GM21529 (cell line): Measurements from ENCODE around the gene BCO2.
"Not testable (repeated sequence)": the region's sequence is repeated elsewhere in the genome, so short reads cannot be mapped to it uniquely, and the experiment has no call there.

Source experiments
- ATAC-seq: cut with Tn5 transposase; IDR thresholded peaks from one replicate; pipeline ENCODE4 v1.9.1; 2021; ENCODE audit not compliant: unreplicated experiment

BCO2 gene

DNA sequence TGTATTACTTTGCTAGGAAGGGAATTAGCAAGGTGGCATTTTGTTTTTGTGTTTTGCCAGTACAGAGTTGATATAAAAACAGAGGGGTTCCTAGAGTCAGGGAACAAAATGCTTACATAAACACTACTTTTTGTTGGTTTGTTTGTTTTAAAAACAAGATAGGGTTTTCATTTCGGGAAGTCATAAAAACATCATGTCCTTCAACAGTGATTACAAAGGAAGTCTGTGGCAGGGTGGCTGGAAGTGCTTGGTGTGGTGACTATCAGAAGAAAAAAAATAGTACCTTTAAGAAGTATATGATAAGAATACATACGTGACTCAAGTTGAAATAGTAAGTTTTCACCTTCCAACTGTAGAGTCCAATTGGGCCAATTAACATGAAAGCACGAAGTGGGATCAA is 10.3 kb upstream of the BCO2 start:
- ATAC-seq = no peak

DNA sequence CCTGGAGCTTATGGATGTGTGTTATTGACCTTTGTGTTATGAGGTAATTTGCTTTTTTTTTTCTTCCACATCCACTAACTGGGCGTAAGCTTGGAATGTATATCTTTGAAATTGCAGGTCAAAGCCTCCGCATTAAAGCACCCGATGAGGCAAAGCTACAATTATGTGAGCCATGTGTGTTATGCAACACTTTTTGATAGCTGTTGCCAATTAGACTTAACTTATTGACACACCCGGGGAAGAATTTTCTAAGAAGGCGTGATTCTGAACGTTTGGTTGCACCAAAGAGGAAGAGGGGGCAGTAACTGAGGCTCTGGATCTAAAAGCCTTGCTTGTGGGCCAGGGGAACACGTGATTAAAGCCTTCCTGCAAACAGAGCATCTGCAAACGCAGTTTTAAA is 8.8 kb upstream of the BCO2 start:
- no peak for ATAC-seq

DNA sequence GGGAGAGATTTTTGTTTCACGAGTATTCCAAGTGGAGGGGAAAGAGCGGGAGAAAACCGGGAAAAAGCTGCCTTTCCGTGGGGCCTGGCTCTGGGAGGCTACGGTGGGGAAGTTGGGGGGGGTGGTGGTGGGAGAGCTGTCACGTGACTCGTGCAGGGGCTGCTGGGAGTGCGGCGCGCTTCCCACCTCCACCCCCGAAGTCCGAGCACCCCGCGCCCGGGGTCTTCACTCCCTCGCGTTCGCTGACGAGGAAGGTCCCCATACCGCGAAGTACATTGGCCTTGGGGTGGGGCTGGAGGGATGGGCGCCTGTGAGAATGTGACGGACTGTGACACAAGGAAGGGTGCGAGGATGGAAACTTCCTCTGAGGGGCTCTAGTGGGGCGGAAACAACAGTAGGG is 8.2 kb upstream of the BCO2 start, which contains the start of gene TEX12:
TSS of gene TEX12 (plus strand) at position 228 of the 400 bp plus-strand sequence. CDS start 1,897 bp downstream, outside the sequence.
- no peak for ATAC-seq

DNA sequence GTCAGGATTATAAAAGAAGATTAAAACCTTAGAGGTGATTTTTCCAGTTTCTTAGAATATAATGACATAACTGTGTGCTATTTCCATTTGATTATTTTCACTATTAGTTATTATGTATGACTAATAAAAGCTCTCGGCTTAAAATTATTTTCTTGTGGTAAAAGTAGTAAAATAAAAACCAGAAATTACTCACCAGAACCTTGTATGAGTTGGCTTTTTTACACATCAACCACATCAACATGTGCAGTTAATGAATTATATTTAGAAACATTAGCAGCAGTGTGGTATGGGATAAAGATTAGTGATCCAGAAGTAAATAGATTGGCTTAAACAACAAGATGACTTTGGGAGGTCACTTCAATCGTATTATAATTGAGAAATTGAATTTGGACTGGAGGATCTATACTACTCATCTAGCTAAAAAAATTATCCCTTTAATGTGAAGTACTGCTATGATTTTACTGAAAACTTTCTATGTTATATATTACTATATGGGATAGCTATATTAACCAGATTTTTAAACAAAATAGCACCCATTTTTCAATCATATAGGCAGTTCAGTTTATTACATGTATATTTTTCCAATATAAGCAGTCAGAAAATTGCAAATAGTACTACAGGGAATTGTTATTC is 2.8 kb upstream of the BCO2 start:
- ATAC-seq = no peak

DNA sequence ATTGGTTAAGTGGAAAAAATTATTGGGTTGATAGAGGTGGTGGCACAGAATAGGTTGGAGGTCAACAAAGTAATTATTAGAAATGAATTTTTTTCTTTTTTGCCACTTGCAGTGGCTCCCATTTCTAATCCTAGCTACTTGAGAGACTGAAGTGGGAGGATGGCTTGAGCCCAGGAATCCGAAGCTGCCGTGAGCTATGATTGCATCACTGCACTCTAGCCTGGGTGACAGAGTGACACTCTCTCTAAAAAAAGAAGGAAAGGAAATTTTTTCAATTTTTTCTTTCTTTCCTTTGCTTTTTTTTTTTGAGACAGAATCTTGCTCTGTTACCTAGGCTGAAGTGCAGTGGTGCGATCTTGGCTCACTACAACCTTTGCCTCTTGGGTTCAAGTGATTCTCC is 2.2 kb upstream of the BCO2 start:
- ATAC-seq = no peak

DNA sequence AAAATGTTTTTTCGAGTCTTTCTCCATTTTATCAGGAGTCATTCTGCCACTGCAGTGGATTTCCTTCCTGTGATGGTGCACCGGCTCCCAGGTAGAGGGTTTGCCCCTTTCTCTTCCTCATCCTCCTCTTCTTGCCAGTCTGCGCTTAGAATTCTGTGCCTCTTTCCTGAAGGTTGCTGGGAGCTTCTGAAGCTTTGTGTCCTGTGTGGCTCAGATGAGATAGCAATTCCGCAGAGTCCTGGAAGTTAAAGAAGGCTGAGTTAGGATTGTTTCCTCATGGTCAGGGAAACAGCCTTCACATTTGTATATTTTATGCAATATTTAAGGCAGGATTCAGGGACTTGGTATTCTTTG is 264 bp downstream of the BCO2 start:
- no peak for ATAC-seq

DNA sequence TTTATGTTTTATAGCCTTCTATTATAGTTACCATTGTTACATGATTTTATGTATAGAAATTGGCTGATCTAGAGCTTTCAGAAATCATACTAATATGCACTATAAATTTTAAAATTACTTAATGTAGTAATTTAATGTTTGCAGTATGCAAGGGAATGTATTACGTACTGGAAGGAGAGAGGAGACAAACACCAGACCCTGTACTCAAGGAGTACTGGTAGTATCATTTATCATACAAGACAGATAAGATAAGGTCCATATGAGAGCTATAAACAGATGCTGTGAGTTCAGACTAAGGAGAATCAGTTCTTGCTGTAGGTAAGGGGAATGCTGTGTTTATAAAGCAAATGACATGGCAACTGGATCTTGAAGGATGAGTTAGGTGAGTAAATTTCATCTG is 765 bp downstream of the BCO2 start:
- no peak for ATAC-seq

DNA sequence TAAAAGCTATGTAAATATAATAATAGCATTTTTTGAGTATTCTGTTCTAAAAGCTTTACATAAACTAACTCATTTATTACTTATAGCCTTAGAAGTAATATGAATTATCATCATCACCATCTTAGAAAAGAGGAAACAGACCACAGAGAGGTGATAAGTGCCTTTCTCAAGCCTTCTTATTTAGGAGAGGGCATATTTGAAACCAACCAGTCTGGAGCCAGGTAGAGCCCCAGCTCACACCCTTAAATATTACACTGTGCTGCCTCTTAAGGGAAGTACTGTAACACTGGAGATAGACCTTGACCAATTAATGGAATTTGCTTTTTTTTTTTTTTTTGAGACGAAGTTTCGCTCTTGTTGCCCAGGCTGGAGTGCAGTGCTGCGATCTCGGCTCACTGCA is 2.3 kb downstream of the BCO2 start:
- ATAC-seq = no peak

DNA sequence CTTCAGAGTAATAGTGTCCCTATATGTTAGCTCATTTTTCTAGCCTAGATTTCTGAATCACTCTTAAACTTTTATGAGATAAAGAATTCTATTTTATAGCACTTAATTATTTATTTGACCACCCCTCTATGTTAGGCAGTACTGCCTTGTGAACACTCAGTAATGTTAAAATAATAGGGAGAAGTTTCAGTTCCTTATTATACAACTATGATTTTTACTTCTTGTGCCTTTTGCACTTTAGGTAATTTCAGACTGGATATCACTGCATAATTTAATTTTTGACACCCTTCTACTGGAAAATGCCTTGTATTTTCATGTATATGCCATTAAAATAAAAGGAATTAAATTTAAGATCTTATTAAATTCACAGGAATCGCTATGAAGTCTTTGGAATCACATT is 3.1 kb downstream of the BCO2 start:
- no peak for ATAC-seq

DNA sequence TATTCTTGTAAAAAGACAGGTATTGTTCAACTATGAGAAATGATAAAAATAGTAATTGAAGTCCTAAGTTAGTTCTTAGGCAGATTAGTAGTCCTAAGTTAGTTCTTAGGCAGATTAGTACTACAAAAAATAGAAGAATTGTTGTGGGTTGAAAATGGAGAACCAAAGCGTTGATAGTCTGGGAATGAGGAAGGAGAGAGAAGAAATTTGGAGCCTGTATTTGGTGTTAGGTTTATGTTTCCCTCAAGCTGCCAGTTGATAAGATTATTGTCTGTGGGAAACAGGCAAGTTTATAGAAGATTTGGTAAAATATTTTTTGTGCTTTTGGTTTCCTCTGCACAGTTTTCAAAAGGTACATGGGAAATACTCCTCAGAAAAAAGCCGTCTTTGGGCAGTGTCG is 3.6 kb downstream of the BCO2 start:
- no peak for ATAC-seq

DNA sequence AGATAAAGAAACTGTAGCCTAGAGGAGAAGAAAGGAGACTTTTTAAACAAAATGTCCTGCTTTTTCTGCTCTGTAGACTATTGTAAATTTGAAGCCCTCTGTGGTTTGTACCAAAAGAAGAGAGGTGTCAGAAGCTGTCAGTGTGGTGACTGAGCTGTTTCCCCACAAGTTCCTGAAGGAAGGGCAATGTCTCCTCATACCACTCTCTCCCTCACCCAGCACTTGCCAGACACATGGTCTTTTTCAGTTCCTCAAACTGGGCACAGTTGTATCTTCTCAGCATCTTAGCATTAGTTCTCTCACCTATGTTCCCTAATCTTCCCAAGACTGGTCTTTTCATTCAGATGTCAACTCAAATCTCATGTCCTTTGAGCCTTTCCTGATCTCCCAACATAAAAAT is 4.3 kb downstream of the BCO2 start:
- peak; percentile 67 for ATAC-seq

DNA sequence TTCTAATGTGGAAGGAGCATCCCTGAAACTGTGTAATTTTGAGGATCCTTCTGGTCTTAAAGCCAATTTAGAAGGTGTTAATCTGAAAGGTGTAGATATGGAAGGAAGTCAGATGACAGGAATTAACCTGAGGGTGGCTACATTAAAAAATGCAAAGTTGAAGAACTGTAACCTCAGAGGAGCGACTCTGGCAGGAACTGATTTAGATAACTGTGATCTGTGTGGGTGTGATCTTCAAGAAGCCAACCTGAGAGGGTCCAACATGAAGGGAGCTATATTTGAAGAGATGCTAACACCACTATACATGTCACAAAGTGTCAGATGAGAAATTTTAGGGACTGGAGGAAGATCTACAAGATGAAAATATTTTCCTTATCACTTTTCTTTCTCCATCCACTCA is 7.6 kb downstream of the BCO2 start:
- ATAC-seq = no peak

DNA sequence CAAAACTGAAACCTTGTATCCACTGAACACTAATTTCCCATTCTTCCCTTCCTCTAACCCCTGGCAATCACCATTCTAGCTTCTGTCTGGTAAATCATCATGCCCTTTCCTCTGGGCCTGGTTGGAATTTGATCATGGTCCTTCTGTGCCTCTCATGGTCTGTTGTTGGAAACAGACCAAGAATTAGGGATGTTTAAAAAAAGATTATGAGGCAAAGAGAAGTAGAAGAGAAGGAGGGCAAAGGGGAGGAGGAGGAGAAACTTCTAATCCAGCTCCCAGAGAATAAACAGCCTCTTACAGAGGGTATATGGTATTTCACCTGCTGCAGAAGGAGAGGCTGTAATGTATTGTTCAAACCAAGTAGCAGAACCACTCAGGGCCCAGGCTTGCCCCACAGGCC is 10.6 kb downstream of the BCO2 start:
- no peak for ATAC-seq

DNA sequence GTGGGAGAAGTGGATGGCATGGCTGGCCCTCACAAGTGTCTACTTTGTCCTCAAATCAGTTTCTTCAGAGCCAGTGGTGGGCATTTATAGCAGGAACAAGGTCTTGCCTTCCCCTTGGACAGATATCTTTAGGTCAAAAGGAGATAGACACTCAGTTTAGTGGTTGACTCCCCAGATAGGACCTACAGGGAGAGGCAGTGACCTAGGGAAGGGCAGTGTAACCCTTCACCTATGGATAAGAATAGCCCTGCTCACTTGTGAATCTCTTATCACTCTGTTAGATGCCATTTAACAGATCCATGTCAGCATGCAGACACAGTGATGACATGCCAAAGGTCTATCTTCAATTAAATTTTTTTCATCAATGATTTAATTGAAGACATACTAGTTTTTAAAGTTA is 11.0 kb downstream of the BCO2 start:
- no peak for ATAC-seq

DNA sequence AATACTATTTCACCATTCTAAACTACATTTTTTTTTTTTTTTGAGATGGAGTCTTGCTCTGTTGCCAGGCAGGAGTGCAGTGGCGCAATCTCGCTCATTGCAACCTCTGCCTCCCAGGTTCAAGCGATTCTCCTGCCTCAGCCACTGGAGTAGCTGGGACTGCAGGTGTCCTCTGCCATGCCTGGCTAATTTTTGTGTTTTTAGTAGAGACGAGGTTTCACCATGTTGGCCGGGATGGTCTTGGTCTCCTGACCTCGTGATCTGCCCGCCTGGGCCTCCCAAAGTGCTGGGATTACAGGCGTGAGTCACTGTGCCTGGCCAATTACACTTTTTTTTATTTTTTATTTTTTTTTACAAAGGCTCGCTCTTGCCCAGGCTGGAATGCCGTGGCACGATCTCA is 19.8 kb downstream of the BCO2 start:
- ATAC-seq = not testable (repeated sequence)

DNA sequence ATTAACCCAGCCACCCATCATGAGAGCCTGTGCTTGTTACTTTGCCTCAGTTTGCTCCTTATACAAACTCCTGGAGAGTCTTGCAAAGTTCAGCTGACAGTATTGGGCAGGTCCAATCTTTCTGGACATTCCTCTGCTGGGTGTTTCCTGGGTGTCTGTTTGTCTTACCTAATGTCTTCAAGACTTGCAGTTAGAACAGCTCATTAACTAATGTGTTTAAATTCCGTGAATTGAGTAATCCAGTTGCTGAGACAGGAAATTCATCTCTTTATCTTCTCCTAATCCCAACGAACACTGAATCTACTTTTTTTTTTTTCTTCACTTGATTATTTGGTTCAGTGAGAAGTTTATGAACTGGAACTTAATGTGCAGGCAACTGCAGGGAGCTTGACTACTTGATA is 20.6 kb downstream of the BCO2 start:
- ATAC-seq = no peak

DNA sequence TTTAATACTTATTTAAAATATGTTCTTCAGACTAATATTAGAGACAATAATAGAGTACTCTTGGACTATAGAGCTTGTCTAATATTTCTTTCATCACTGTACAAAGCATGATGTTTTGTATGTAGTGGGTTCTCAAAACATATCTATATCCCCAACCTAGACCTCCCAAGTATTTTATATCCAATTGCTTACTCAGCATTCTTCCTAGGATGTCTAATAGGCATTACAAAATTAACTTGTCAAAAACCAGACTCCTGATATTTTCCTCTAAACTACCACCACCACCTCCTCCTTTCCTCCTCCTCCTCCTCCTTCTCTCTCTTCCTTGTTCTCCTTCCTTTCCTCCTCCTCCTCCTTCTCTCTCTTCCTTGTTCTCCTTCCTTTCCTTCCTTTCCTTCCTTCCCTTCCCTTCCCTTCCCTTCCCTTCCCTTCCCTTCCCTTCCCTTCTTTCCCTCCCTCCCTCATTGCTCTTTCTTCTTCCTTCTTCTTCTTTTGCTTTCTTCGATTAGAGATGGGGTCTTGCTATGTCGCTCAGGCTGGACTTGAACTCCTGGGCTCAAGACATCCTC is 21.3 kb downstream of the BCO2 start:
- no peak for ATAC-seq

DNA sequence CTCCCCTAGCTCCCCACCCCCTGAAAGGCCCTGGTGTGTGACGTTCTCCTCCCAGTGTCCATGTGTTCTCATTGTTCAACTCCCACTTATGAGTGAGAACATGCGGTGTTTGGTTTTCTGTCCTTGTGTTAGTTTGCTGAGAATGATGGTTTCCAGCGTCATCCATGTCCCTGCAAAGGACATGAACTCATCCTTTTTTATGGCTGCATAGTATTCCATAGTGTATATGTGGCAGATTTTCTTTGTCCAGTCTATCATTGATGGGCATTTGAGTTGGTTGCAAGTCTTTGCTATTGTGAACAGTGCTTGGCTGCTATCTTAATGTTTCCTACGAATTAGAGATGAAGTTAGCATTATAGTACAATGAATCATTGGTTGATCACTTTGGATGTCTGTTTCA is 23.8 kb downstream of the BCO2 start:
- ATAC-seq = not testable (repeated sequence)

DNA sequence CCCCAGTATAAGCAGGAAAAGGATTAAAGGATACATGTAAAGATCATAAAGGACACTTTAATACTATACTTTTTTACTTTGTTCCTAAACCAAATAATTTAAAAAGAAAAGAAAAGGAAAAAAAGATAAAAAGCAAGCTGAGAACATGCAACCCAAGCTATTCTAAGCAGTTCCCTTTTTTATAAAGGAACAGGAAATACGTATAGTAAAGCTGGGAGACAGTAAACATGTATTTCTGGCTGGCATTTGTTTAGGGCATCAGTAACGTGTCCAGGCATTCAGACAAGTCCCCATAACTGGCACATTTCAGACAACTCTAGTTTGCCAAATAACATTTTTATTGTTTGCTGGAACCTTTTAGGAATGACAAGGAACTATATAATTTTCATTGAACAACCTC is 24.9 kb downstream of the BCO2 start:
- ATAC-seq = no peak

DNA sequence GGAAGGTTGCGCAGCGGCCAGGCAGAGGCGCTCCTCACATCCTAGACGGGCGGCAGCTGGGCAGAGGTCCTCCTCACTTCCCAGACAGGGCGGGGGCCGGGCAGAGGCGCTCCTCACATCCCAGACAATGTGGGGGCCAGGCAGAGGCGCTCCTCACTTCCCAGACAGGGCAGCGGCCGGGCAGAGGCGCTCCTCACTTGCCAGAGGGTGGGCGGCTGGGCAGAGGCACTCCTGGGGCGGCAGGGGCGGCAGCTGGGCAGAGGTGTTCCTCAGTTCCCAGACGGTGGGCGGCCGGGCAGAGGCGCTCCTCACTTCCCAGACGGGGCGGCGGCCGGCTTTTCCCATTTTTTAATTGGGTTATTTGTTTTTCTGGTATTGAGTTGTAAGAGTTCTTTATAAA is 30.8 kb downstream of the BCO2 start:
- no peak for ATAC-seq

DNA sequence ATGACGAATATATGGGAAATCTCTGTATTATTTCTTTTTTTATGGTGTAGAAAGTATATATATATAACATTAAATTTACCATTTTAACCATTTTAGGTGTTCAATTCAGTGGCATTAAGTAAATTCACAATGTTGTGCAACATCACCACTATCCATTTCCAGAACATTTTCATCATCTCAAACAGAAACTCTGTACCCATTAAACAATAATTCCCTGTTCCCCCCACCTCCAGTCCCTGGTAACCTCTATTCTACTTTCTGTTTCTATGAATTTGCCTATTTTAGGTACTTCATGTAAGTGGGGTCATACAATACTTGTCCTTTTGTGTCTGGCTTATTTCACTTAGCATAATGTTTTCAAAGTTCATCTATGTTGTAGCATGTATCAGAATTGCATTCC is 35.6 kb downstream of the BCO2 start:
- no peak for ATAC-seq

DNA sequence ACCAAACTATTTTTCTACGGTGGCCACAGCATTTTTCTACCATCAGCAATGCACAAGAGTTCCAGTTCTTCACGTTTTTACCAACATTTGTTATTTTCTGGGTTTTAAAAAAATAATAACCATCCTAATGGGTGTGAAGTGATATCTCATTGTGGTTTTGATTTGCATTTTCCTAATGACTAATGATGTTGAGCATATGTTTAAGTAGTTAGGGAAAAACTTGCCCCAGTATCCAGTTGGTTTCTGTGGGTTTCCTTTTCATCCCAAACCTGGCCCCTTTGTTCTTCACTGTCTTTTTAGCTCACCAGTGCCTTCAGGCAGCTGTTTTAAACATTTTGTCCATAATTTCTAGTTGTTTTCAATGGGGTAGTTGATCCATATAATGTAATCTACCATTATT is 36.2 kb downstream of the BCO2 start:
- ATAC-seq = no peak

DNA sequence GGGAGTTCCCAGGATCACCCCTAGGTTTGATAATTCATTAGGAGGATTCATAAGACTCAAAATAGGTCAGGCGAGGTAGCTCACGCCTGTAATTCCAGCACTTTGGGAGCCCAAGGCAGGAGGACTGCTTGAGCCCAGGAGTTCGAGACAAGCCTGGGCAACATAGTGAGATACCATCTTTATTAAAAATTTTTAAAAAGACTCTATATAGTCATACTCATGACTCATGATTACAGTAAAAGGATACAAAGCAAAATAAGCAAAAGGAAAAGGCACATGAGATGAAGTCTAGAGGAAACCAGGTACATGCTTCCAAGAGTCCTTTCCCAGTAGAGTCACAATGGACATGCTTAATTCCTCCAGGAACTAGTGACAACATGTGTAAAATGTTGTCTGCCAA is 37.0 kb downstream of the BCO2 start:
- no peak for ATAC-seq
